GM23338 (cell line): ENCODE measurements around the gene AARS2. TPM values are rescaled to one million over a fixed set of nuclear protein-coding genes. Genes with fewer than 3 reads are reported as not detected.

Experiments
- ATAC-seq: fragments of 200-7000 bp; cut with Tn5 transposase; 3 replicates; pipeline ENCODE4 v1.9.1; 2020
- DNase-seq: peaks from one replicate; pipeline ENCODE4 v3.0.0-alpha.2; 2015; ENCODE audit warnings: low spot score
- H2AFZ ChIP-seq: fragments of 200-600 bp; sonication (generic); 2 replicates; pipeline ENCODE4 v1.8.0; 2016; ENCODE audit warnings: antibody characterized with exemption, mild to moderate bottlenecking, moderate library complexity
- H3F3A ChIP-seq: fragments of 200-600 bp; sonication (generic); replicated peaks from 2 replicates; pipeline ENCODE4 v1.8.0; 2017; ENCODE audit warnings: antibody characterized with exemption, mixed run types, low read depth
- H3K27ac ChIP-seq: fragments of 200-600 bp; sonication (generic); 2 replicates; pipeline ENCODE4 v1.6.1; 2016; ENCODE audit warnings: low read depth
- H3K27me3 ChIP-seq: fragments of 200-600 bp; sonication (generic); 2 replicates; pipeline ENCODE4 v1.8.0; 2016; ENCODE audit warnings: mild to moderate bottlenecking, mixed run types, moderate library complexity; ENCODE audit not compliant: insufficient read depth
- H3K36me3 ChIP-seq: fragments of 200-600 bp; sonication (generic); 2 replicates; pipeline ENCODE4 v1.8.0; 2016; ENCODE audit warnings: mild to moderate bottlenecking; ENCODE audit not compliant: insufficient read depth
- H3K4me1 ChIP-seq: fragments of 200-600 bp; sonication (generic); 2 replicates; pipeline ENCODE4 v1.8.0; 2016; ENCODE audit warnings: mild to moderate bottlenecking, moderate library complexity; ENCODE audit not compliant: insufficient read depth
- H3K4me2 ChIP-seq: fragments of 200-600 bp; sonication (generic); 2 replicates; pipeline ENCODE4 v1.7.1; 2017; ENCODE audit warnings: mixed run types
- H3K4me3 ChIP-seq: fragments of 200-600 bp; sonication (generic); 2 replicates; pipeline ENCODE4 v1.6.1; 2016; ENCODE audit warnings: mixed run types
- H3K79me2 ChIP-seq: fragments of 200-600 bp; sonication (generic); replicated peaks from 2 replicates; pipeline ENCODE4 v1.8.0; 2017; ENCODE audit warnings: mild to moderate bottlenecking; ENCODE audit not compliant: insufficient read depth
- H3K9me2 ChIP-seq: fragments of 200-600 bp; sonication (generic); 2 replicates; pipeline ENCODE4 v1.8.0; 2017; ENCODE audit not compliant: insufficient read depth
- H4K20me1 ChIP-seq: fragments of 200-600 bp; sonication (generic); replicated peaks from 2 replicates; pipeline ENCODE4 v1.8.0; 2017; ENCODE audit warnings: mild to moderate bottlenecking; ENCODE audit not compliant: insufficient read depth
- H3K27ac Mint-ChIP-seq: 2 replicates; pipeline ENCODE4 v1.8.0; 2020; ENCODE audit warnings: inconsistent platforms, mild to moderate bottlenecking, moderate library complexity, mixed read lengths
- H3K27me3 Mint-ChIP-seq: 3 replicates; pipeline ENCODE4 v1.8.0; 2022; ENCODE audit warnings: low read depth, mild to moderate bottlenecking, moderate library complexity, mixed read lengths, inconsistent platforms; ENCODE audit not compliant: insufficient read depth, poor library complexity
- H3K36me3 Mint-ChIP-seq: 3 replicates; pipeline ENCODE4 v1.8.0; 2021; ENCODE audit warnings: low read depth, mild to moderate bottlenecking, inconsistent platforms, moderate library complexity, mixed read lengths
- H3K4me1 Mint-ChIP-seq: 3 replicates; pipeline ENCODE4 v1.8.0; 2020; ENCODE audit warnings: mild to moderate bottlenecking, inconsistent platforms, mixed read lengths
- H3K4me3 Mint-ChIP-seq: 3 replicates; pipeline ENCODE4 v1.8.0; 2021; ENCODE audit warnings: moderate library complexity, mild to moderate bottlenecking, inconsistent platforms, mixed read lengths
- H3K9me3 Mint-ChIP-seq: 3 replicates; pipeline ENCODE4 v1.8.0; 2020; ENCODE audit warnings: moderate library complexity, mild to moderate bottlenecking, inconsistent platforms, mixed read lengths
- CREB1 ChIP-seq: fragments of 250-450 bp; sonication (Bioruptor Pico); IDR thresholded peaks from 2 replicates; pipeline ENCODE4 v1.5.0; 2020; ENCODE audit warnings: low read depth, mild to moderate bottlenecking, moderate library complexity
- CTCF ChIP-seq, 2 experiments: fragments of 200-600 bp in 1 of 2; sonication (generic) in 1 of 2; conservative IDR thresholded peaks; 2 replicates each; pipeline versions ENCODE4 v1.5.1 to v1.6.1; 2016 to 2017; ENCODE audit warnings: antibody characterized with exemption in 2 of 2, low read depth in 2 of 2, mild to moderate bottlenecking in 2 of 2, moderate library complexity in 1 of 2
- EZH2 ChIP-seq: fragments of 200-600 bp; sonication (generic); IDR thresholded peaks from one replicate; pipeline ENCODE4 v1.8.0; 2017; ENCODE audit warnings: antibody characterized with exemption, mild to moderate bottlenecking, low read depth; ENCODE audit not compliant: unreplicated experiment
- EZH2phosphoT487 ChIP-seq: fragments of 200-600 bp; sonication (generic); IDR thresholded peaks from one replicate; pipeline ENCODE4 v1.8.1; 2018; ENCODE audit warnings: antibody characterized with exemption; ENCODE audit not compliant: unreplicated experiment
- JUNB ChIP-seq: IDR thresholded peaks from one replicate; pipeline ENCODE4 v1.6.1; 2016; ENCODE audit warnings: antibody characterized with exemption; ENCODE audit not compliant: unreplicated experiment
- NANOG ChIP-seq: IDR thresholded peaks from 2 replicates; pipeline ENCODE4 v1.6.1; 2016; ENCODE audit warnings: antibody characterized with exemption, borderline replicate concordance
- POLR2AphosphoS5 ChIP-seq: IDR thresholded peaks from 2 replicates; pipeline ENCODE4 v1.6.1; 2016; ENCODE audit warnings: antibody characterized with exemption, low read depth
- REST ChIP-seq: IDR thresholded peaks from one replicate; pipeline ENCODE4 v1.6.1; 2018; ENCODE audit warnings: antibody characterized with exemption; ENCODE audit not compliant: unreplicated experiment
- STAT1 ChIP-seq: IDR thresholded peaks from one replicate; pipeline ENCODE4 v1.6.1; 2016; ENCODE audit warnings: antibody characterized with exemption; ENCODE audit not compliant: unreplicated experiment
- ZNF114 ChIP-seq: fragments of 250-450 bp; sonication (Bioruptor Pico); IDR thresholded peaks from 2 replicates; pipeline ENCODE4 v1.5.0; 2020; ENCODE audit warnings: mild to moderate bottlenecking, moderate library complexity
- ZNF331 ChIP-seq: fragments of 250-450 bp; sonication (Bioruptor Pico); IDR thresholded peaks from 2 replicates; pipeline ENCODE4 v1.5.0; 2020; ENCODE audit warnings: low read depth, mild to moderate bottlenecking, moderate library complexity
- ZNF462 ChIP-seq: fragments of 250-450 bp; sonication (Bioruptor Pico); IDR thresholded peaks from 2 replicates; pipeline ENCODE4 v1.5.0; 2020; ENCODE audit warnings: mild to moderate bottlenecking, moderate library complexity
- polyA plus RNA-seq: library from polyadenylated mRNA; unstranded; fragments of >200 nt; fragmentation: Nextera tagmentation; extraction: Ambion mirVana; gene quantifications from 2 replicates; pipeline ENCODE4 v1.2.1, GENCODE V29; 2016
- total RNA-seq: library from RNA; depleted of rRNA; stranded (reverse); fragments of >200 nt; shearing (Covaris generic); gene quantifications from 2 replicates; pipeline ENCODE4 v1.2.3, GENCODE V29; 2014

AARS2 gene
- total and polyA plus RNA-seq, 2 experiments from 2014 or later, result 6.5 to 23.2 TPM

- Histone ChIP-seq H3F3A (0 out of 2 replicates have a peak, but pooled peaks cover 8% of the 10 kb centered on the region), H3K27ac (no peak overlapping the region), H3K4me3 (no peak overlapping the region), H3K79me2 (no peaks in the 10 kb centered on the region), H3K4me2 (no peak overlapping the region), H3K4me1 (no peaks in the 10 kb centered on the region), H2AFZ (no peak overlapping the region), H3K27me3 (peaks cover 35% of the 10 kb centered on the region), H4K20me1 (no peaks in the 10 kb centered on the region), H3K9me2 (no peaks in the 10 kb centered on the region), H3K36me3 (no peaks in the 10 kb centered on the region)
- peaks cover 6% of the 10 kb centered on the region for H3K4me1 Mint-ChIP-seq
- no peak overlapping the region for H3K4me3 Mint-ChIP-seq
- no peak for ATAC-seq
- DNase-seq, result no peak
- no peak overlapping the region for H3K27ac Mint-ChIP-seq
- TF ChIP-seq EZH2phosphoT487 (no peak), JUNB (no peak), CTCF (conservative IDR thresholded peaks at IDR 0.05; ENCODE audit: low read depth in 2 of 2) (no peak), ZNF331 (CRISPR knock-in tag) (no peak), POLR2AphosphoS5 (no peak), REST (no peak), NANOG (no peak), CREB1 (no peak), ZNF114 (CRISPR knock-in tag) (no peak), EZH2 (no peak), ZNF462 (CRISPR knock-in tag) (no peak), STAT1 (no peak)
- peaks cover 34% of the 10 kb centered on the region for H3K27me3 Mint-ChIP-seq
- H3K36me3 Mint-ChIP-seq, result no peaks in the 10 kb centered on the region
- no peaks in the 10 kb centered on the region for H3K9me3 Mint-ChIP-seq
Observed at GRCh38 chr6:44278774-44279697, 34.1 kb downstream of the AARS2 start.
